ENCODE data around the gene LDLRAD3. TPM values are rescaled to one million over a fixed set of nuclear protein-coding genes. Genes with fewer than 3 reads are reported as not detected.

LDLRAD3 gene
- total RNA-seq, 1 donor from 2014 or later = 10.9 TPM

DNA sequence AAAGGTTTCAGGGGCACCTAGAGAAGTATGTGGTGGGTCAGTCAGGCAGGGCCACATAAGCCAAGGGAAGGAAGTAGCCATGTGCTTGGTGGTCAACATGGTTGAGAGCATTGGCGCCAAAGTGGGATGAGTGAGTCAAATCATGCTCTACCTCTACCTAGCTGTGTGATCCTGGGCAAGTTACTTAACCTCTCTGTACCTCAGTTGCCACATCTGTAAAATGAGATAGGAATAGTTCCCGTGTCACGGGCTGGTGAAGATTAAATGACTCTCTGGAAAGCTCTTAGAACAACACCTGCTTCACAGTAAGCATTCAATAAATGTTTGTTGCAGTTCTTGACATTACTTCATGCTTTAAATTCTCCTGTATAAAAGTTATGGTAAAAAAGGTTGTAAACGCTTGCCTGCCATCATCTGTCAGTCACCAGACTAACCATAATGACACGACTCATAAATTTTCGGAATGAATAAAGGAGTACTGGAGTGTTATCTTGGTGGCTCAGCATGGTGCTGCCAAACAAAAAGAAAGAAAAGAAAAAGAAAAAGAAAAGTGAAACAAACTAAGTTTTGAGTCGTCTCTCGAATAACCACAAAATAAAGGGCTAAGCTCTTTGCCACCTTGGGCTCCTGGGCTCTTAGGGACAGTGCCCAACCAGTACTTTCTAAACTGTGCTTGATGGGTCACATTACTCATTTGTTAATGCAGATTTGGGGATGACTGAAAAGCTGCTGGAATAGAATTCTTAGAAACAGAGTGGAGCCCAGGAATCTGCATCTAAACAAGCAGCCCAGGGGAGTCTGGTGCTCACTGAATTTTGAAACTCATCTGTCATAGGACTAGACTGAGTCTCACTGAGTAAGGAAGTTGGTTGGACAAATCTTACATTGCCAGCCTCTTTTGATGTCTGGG lies 107.6 kb downstream of the LDLRAD3 start:
- DNase-seq = no peak

DNA sequence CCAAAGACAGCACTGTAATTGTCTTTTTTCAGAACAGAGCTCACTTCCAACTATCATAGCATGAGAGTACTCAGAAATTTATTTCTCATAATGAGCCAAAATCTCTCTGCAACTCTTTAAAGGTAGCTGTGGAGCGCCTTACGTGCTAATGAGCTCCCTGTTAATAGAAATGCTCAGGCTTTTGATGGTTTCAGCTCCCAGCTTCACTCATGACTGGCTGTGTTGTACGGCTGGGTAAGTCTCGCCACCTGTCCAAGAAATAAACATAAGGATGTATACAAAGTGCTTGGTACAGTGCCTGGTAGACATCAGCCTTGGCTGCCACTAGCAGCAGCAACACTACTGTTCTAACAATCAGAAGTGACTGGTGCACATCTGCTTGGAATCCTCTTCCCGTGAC lies 109.4 kb downstream of the LDLRAD3 start:
- DNase-seq = peak; percentile 47

DNA sequence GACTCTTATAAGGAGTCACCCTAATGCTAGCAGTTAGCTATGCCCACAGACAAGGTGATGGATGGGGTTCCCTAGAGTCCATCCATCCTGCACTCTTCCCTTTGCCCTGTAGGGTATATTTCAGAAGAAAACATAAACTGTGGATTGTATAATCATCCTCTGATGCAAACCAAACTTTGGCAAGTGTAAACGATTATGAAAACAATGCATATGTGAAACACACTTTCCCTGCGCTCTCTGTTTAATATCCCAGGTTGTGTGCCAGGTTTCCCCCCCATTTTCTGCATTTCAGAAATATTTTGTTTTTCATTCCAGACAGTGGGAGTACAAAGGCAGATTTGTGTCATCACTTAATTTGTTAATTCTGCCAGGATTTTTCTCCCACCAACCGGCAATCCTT lies 110.0 kb downstream of the LDLRAD3 start:
- peak; percentile 77 for DNase-seq

DNA sequence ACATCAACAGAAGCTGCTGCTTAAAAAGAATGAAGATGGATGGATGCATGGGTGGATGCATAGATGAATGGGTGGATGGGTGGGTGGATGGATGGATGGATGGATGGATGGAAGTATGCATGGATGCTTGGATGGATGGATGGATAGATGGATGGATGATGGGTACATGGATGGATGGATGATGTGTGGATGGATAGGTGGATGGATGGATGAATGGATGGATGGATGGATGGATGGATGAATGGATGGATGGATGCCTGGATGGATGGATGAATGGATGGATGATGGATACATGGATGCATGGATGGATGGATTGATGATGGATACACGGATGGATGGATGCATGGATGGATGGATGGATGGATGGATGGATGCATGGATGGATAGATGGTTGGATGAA lies 110.8 kb downstream of the LDLRAD3 start:
- no peak for DNase-seq

DNA sequence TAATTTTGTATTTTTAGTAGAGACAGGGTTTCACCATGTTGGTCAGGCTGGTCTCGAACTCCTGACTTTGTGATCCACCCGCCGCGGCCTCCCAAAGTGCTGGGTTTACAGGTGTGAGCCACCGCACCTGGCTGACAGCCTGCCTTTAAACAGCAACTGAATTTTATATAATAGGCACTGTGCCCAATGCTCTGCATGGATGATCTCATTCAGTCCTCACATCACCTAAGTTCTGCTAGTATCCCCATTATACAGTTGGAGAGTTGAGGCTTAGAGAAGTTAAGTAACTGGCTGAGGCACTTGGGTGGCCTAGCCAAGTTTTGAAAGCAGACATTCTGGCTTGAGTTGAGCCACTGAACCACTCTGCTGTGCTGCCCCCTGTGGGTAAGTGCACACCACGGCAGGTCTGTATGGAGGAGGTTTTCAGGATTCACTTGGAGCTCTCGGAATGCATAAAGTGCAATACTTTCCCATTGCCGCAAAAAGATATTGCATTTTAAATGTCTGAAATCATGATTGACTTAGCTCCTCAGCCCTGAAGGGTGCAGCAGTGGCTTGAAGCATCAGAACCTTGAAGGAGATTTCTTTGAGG lies 112.4 kb downstream of the LDLRAD3 start:
- DNase-seq = peak; percentile 60

DNA sequence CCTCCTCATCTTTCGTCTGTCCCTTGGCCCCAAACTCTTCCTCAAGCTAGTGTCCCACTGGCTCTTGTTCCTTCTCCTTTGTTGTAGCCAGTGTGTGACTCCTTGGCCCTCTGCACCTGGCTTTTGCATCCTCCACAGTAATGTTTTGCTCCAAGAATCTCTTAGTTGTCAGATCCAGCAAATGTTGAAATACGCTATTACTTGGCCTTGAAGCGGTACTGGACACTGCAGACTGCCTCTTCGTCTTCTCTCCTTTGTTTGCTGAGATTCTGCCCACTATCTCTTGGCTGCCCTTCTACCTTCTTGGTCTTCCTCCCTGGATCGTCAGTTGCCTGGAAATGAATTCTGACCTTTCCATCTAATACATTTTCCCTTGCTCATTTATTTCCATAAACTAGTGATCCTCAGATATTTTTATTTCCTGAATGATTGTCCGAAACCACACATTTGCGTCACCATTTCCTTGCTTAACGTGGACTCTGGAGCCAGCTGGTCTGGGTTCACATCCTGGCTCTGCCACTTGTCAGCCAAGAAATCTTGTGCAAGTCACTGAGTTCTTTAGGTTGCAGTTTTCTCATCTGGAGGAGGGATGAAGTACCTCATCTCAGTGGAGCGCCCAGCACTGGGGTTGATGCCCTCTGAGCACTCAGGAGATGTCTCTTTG lies 113.6 kb downstream of the LDLRAD3 start:
- DNase-seq = no peak

DNA sequence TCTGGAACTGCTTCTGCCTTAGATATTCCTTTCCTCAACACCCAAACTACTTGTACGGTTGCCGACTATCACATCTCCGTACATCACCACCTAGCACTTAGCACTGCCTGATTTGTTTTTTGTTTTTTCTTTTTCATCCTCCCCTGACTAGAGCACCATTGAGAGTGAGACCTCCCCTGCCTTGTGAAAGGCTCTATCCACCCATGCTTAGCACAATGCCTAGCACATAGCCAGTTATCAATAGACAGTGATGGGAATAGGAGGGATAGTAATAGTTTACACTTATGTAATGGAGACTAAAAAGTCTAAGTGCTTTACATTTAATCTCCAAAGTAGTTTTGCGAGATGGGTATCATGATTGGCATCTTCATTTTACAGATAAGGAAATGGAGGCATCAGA lies 115.8 kb downstream of the LDLRAD3 start:
- no peak for DNase-seq

DNA sequence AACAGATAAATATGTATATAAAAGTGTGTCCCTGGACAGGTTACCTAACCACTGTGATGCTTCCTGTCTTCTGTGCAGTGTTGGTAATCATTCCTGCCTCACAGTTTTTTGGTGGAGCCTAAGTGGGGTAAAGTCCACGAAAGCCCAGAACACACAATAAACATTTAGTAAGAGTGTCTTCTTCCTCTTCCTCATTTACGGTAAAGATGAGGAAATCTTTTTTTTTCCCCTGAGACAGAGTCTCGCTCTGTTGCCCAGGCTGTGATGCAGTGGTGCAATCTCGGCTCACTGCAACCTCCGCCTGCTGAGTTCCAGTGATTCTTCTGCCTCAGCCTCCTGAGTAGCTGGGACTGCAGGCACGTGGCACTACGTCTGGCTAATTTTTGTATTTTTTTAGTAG lies 117.1 kb downstream of the LDLRAD3 start:
- no peak for DNase-seq

DNA sequence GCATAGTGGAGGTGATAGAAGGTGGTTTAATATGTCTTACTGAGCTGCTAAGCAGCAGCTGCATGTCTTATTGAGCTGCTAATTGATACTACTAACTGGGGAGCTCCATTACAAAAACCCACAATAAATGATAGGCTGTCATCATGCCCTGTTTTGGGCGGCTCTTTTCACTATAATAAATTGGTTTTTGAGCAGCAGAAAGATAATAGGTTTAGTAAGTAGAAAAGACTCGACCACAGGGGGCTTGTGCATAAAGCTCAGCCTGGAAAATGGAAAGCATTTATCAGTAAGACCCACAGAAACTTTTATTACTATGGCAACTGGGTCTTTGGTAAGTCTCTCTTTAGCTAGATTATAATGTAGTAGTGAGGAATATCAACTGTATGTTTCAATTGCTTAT lies 117.6 kb downstream of the LDLRAD3 start:
- no peak for DNase-seq

DNA sequence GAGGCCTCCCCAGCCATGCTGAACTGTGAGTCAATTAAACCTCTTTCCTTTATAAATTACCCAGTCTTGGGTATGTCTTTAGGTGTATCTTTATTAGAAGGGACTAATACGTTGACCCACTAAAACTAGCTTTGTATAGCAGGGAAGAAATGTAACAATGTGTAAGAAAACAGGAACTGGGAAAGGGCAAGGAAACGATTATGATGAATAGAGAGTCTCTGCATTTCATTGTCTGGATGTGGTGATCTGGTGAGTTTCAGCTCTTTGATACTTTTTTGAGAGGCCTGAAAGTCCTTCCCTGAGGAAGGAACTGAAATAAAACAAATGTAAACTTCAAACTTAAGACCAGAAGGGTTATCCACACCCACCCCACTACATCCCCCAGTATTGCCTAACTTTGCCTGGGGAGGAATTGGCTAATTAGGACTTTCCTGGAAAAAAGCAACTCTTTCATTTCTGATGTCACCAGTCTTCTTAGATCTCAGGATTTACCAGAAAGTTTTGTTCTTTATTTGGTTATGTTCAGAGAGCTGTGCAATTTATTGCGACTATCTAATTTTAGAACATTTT lies 119.0 kb downstream of the LDLRAD3 start:
- DNase-seq = no peak

DNA sequence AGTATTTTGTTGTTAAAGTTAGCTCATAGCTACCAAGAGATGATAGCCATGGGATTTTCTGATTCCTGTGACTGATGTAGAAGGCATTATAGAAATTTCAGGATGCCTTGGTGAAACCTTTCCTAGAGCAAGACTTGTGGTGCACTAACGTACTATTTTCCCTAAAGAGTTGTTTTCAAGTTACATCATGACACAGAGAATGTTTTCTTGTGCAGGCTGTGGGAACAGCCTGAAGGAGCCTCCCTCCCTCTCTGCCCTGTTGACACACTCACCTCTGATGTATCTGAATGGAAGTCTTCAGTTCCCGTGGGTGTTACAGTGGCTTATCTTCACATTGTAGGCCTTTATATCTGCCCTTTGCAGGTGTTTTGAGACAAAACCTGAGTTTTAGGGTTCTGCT lies 121.6 kb downstream of the LDLRAD3 start:
- no peak for DNase-seq

DNA sequence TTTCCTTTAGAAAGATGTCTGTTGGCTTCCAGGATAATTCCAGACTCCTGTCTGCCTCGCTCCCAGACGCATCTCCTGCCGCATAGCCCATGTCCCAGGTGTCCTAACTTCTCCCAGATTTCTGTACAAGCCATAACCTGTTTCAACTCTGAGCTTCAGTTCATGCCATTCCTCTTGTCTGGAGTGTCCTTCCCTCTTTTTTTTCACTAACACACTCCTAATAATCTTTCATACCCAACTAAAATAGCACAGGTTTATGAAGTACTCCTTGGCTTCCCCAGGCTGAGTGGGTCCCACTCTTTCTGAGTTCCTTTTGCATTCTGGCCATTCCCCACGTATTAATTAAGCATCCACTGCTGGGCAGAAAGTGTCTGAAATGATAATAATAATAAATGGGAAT lies 123.0 kb downstream of the LDLRAD3 start:
- DNase-seq = no peak

DNA sequence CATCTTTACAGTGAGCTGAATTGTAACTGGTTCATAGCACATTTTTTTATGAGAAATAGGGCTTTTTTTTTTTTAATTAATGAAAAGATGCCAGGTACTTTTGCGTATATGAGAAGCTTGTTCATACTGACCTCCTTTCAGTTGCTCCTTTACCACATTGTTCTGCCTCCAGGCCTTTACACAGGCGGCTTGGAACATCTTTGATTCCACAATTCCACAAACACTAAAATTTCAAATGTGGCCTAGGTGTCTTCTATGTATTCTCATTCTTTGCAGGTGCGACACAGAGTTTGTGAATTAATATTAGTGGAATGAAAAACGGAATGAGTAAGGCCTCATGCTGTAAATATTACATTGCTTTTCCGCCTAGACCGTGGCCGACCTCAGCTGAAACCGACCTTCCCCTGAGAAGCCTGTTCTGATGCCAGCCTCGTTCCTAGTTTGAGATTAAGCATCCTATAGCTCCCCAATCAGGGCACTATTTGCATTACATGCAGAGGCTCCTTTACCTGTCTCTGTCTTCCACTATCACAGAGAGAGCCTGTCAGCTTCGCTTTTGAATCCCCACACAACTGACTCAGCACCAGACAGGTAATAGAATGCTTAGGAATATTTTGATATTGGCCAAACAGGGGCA lies 125.8 kb downstream of the LDLRAD3 start:
- peak; percentile 43 for DNase-seq

DNA sequence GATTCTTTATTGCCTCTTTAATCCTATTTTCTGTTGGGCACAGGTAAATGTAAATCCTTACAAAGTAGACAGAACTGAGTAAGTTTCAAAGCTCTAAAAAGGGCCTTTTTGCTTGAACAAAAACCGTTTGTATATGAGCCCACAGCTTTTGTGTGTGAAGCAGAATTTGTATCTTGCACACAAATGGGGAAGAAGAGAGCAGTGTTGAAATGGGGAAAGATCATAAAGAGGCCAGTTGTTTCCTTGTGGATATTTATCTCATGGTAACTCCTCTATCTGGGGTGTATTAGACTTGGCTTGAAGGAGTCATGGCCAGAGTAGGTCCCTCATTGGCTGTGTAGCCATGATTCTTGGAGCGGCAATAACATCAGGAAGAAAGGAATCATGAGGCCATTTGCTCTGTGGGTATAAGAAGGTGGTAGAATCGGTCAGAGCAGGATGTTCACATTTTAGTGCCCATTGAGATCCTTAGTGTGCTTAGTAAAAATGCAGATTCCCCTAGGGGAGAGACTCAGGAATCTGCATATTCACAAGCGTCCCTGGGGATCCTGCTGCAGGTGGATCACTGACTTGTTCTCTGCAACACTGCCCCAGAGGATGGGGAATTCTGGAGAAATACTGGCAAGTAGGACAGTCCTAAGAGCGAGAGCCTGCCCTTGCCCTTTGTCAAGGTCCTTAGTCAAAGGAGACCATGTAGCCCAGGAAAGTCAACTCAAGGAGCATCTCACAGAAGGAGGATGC lies 126.5 kb downstream of the LDLRAD3 start:
- DNase-seq = no peak

DNA sequence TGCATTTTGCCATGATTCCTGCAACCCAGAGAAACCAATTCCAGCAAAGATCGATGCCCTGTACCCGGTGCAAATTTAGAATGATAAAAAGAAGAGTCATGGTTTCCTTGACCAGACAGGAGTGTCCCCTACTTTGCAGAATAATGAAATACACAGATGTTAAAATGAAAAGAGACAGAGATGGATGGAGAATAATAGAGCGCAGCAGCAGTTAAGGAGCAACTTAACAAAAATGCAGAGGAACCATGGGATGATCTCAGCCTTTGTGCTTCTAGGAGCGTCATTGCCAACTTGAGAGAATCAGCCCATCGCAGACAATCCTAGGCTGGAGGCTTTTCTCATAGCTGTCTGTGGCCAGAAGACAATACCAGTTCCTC lies 127.1 kb downstream of the LDLRAD3 start:
- DNase-seq = no peak

DNA sequence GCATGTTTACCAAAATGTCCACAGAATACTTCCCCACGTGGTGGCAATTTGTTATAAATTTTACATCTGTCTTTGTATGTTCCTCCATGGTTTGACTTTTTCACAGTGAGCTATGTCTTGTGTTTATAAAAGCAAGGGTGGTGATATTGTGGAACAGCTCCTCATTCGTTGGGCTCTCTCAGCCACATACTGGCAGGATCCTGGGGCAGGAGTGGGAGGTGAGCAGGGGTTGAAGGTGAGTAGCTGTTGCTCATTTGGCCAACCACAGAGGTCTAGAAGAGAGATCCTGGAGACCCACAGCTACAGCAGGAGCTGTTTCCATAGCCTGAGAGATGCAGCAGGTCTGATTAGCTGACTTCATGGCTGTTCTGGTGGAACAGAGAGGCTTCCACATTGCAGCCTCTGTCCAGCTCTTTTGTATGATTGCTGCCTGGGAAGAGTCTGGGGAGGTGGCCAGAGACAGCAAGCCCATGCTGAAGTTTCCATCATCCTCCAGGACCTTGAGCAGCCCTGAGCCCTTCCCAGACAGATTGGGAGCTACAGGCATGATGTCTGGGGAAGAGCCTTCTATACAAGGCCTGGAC lies 128.1 kb downstream of the LDLRAD3 start:
- DNase-seq = no peak

DNA sequence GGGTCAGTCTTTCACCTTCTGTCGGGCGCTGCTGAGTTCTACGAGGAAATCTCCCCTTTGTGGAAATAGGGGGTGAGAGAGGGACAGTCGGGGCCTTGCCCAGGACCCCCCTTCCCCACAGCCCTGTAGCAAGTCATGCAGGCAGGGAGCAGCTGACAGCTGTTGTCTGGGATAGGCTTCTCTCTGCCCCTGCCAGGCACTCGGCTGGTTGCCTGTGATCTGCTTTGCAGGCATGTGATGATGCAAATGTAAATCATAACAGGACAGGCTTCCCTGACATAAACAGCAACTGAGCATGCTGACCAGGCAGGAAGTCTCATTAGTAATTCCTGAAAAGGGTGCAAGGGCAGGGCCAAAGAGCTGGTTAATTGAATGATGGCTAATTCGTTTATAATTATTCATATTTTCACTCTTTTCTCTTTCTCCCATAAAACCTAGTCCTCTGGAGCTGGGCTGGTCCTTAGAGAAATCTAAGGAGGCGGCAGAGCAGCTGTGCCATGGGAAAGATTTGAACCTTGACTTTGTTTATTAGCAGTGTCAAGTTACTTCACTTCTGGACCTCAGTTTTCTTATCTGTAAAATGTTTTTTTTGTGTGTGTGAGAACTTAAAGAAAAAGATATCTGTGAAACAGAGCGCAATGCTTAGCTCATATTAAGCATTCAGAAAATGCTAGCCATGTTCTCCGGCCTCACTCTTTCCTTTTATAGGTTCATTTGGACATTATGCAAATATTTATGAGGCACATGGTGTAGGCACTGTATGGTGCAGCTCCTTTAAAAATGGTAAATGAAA lies 129.7 kb downstream of the LDLRAD3 start:
- DNase-seq = peak; percentile 96

DNA sequence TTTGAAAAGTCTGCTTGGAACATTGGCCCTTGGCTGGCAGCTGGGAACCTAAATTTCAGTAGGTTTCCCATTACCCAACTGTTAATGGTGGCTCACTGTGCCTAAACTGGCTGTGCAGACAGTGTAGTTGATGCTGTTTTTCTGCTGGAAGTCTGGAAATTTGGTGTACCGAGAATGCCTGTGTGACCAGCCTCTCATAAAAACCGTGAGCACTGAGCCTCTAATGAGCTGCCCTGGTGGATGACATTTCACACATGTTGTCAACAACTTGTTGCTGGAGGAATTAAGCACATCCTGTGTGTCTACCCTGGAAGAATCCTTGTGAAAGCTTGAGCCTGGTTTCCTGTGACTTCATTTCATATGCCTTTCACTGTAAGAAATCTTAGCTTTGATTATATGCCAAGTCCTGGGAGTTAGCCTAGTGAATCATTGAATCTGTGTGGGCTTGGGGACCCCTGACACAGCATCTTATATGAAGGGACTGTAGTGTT lies 131.1 kb downstream of the LDLRAD3 start:
- DNase-seq = peak; percentile 82

DNA sequence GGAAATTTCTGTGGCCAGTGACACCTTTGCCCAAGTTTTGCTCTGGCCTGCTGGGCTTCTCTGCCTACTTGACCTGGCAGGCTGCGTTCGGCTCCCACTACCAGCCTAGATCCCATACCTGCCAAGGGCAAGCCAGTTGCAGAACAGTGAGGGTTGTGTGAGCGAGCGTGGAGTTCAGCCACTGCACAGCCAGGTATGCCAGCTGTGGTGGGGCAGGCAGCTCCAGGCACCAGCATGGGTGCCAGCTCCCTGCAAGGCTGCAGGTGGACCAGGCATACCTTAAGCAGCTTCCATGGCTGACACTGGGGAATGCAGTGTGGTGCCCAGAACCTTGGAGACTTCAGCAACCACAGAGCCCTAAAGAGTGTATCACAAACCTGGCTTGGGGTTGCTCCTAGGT lies 133.5 kb downstream of the LDLRAD3 start:
- DNase-seq = no peak
